Stimulated activated CD4-positive, alpha-beta T cell treated with anti-CD3 and anti-CD28 coated beads, Interleukin-1b, Interleukin-23, amount 100 ng/mL, for 1 hour (primary cell): Measurements from ENCODE around the gene PRKCB.
"Not testable (repeated sequence)": the region's sequence is repeated elsewhere in the genome, so short reads cannot be mapped to it uniquely, and the experiment has no call there.

Experiments
- DNase-seq, 2 donors: peaks; one replicate each; pipeline ENCODE4 v3.0.0-alpha.2; 2020; ENCODE audit warnings: low read depth in 2 of 2

The PRKCB gene

DNA sequence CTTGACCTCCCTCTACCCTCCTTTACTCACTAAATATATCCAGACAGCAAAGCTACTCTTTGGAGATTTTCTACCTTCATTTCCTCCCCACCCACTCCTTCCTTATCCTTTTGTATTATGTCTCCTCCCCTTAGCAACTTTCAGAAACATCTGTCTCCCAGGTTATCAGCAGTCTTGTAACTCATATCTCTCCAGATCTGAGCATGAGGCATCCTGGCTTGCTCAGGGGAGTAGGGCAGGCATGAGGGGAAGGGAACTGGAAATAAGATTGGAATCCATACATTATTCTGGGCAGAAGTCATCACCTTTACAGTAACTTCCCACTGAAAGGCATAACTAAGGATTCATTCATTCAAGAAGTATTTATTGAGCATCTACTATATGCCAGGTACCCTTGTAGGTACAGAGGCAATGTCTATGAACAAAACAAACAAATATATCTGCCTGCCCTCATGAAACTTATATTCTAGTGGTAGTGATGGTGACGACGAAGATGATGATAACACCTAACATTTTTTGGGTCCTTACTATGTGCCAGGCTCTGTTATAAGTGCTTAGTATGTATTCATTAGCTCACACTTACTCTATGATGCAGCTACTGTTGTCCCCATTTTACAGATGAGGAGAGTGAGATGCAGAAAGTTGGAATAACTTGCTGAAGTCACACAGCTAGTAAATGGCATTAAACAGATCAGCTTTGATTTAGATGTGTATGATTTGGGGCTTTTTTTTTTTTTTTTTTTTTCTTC, 296.4 kb downstream of the PRKCB start:
- DNase-seq: no peak

DNA sequence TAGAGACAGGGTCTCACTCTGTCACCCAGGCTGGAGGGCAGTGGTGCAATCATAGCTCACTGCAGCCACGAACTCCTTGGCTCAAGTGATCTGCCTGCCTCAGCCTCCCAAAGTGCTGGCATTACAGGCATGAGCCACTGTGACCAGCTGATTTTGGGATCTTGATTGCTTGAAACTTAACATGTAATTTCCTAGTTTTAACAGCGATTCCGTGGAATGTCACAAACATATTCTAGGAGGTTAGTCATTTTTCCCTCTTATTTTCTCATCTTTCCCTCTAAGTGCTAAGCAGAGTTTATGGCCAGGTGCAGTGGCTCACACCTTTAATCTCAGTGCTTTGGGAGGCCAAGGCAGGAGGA, 297.0 kb downstream of the PRKCB start:
- DNase-seq: no peak

DNA sequence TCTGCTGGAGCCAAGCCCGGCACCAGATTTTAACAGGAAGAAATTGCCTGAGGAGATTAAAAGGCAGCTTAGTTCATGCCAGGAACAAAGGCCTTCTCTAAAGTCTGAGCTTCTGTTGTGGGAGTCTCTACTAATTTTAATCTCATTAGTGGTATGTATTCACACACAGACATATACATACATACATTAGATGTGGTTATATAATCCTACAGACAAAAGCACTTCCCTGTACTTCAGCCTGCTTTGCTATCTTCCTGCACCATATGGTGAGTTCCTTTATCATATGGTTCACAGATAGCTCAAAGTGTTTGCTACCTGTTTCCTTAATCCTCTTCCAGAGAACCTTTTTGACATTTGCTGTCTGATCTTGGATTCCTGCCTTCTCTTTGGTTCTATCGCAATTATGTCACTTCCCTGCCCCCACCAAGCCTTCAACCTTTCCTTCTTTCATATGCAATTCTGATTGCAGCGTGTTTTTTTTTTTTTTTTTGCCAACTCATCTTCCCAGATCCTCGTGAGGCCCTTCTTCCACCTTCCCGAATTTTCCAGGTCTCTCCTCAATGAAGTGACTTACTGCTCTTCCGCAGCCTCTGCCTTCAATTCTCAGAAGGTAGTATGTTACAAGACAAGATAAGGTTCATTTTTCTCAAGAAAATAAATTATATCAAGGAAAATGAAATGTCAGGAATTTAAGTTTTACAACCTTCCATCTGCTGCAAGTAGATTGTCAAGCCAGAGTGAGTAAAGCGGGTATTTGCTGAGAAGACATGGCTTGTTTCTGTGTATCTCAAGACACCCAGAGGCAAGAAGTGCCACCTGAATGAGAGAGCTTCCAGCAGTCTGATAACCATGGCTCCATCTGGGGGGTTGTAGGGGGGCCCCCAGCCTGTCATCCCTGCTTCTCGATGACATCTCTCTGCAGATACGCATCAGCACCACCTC, 300.1 kb downstream of the PRKCB start:
- DNase-seq: no peak

DNA sequence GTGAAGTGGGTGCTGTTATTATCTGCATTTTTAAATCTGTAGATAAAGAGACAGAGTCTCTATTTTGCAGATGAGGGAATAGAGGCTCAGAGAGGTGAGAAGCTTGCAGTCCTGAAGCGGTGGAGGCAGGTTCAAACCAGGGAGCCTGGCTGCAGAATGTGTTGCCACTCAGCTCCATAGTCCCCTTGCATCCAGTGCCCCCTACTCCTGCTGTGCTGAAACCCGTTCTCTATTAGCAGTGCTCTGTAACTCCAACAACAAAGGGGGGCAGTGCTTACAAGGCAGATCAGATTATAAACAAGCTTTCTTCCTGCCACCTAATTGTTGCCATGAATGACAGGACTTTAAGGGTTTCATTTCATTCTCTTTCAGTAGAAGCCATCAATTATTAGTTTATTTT, 302.2 kb downstream of the PRKCB start:
- no peak for DNase-seq

DNA sequence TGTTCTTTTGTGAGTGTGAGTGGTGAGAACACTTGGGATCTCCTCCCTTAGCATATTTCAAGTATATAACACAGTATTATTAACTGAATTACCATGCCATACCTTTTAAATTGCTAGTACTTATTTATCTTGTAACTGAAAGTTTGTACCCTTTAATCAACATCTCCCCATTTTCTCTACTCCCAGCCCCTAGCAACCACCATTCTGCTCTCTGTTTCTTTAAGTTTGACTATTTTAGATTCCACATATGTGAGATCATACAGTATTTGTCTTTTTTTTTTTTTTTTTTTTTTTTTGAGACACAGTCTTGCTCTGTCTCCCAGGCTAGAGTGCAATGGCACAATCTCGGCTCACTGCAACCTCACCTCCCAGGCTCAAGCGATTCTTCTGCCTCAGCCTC, 302.8 kb downstream of the PRKCB start:
- DNase-seq: no peak

DNA sequence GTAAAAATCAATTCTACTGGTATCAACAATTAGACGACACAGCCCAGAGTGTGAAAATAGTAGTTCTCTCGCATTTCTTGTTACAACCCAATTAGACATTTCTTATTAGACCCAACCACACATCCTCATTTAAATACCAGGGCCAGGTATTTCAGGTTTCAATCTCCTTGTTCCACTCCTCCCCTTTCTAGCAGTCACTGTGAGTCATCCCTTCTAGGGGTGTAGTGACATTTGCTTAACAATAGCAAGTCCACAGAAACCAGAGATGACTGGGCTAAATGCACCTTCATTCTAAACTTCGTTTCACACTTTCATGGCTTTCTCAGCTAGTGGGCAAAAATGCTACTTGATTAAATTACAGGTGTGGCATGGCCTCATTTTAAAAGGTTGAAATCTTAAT, 303.5 kb downstream of the PRKCB start:
- no peak for DNase-seq

DNA sequence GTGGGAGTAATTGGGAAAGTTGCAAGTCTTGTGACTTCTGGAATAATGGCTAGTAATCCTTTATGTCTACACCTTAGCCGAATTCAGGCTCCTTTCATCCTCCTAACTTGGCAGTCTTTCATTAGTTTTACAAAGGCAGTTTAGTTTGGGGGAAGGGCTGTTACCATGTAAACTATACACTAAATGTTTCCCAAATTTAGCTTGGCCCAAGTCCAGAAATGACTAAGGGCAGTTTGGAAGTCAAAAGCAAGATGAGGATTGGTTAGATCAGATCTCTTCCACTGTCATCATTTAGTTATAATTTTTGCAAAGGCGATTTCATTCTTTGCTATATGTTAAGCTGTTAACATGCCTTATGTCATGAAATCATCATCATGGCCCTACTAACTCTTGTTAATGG, 304.9 kb downstream of the PRKCB start:
- DNase-seq: no peak

DNA sequence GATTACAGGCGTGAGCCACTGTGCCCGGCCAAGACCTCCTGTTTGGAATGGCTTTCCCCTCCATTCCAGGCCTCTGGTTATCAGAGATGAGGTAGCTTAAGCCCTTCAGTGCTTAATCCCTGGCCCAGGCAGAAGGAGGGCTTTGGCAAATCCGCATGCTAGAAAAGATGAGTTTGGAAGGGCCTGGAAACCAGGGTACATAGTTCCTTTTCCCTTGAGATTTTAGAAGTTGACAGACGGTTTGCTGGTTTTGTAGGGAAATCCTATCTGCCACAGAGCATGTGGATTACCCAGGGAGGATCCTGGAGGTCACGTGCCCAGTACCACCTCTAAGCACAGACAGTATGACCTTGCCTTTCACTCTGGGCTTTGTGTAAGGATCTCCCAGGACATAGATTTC, 305.7 kb downstream of the PRKCB start:
- no peak for DNase-seq

DNA sequence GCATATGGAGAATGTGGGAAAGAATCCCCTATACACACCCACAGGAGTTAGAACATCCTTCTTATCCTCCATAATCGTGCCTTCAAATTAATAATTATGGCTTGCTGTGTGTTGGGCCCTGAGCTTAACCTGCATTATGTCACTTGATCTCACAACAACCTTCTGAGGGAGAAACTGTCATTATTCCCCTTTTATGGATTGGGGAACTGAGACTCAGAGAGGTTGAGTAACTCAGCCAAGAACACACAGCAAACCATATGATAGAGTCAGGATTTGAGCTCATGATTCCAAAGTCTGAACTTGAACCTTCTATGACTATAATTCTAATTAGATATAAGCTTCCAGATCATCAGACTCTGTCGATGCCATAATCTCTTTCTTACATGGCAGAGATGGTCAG, 306.1 kb downstream of the PRKCB start:
- DNase-seq: no peak

DNA sequence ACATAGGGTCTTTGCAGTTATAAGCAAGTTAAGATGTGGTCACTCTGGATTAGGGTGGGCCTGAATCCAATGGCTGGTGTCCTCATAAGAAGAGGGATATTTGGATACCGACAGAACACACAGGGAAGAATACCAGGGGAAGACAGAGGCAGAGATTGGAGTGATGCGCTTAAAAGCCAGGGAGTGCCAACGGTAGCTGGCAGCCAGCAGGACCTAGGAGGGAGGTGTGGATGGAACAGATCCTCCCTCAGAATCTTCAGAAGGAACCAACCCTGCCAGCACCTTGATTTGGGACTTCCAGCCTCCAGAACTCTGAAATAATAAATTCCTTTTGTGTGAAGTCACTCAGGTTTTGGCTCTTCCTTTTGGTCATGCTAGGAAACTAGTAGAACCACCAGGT, 310.1 kb downstream of the PRKCB start:
- DNase-seq: no peak

DNA sequence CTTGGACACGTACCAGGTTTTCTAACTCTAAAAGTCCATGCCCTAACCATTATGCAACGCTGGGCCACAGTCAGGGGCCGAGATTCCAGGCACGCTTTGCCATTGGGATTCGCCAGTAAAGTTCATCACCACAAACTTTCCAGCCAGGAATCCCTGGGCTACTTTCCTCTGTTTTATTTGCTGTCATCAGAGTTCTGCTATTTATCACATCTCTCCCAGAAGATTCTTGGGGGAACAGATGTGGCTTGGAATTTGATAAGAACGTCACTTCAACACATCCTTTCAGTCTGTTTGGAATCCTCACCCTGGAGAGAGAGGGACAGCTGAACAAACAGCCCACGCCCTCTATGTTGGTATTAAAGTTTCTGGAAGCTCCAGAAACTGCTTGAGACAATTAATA, 310.7 kb downstream of the PRKCB start:
- DNase-seq: no peak

DNA sequence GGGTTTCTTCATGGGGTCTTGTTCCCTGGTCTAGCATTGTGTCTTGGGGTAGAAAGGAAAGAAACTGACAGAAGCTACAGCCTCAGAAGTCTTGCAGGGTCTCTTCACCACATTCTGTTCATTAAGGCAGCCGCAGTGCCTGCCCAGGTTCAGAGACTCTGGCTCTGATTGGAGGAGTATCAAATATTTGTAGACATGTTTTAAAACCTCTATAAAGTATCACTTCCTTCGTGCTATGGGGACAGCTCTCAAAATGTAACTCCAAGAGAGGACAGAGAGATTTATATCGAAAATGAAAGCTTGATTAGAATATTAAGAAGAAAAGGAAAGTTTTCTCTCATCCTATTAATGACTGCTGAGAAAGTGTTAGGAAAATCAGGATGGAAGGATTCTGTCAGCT, 313.3 kb downstream of the PRKCB start:
- DNase-seq: no peak

DNA sequence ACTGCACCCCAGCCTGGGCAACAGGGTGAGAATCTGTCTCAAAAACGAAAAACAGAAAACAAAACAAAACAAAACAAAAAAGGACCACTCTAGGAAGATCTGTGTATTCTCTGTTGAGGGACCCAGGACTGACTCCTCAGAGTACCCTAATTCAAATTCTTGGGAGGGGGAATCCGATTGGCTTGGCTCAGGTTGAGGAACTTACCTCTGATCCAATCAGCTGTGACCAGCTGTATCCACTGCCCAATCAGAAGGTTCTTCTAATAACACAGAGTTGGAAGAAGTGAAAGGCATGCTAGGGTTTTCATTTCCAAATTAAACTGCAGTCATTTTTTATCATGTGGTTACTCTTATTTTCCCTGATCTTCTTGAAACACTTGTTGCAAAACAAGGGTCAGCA, 314.5 kb downstream of the PRKCB start:
- no peak for DNase-seq

DNA sequence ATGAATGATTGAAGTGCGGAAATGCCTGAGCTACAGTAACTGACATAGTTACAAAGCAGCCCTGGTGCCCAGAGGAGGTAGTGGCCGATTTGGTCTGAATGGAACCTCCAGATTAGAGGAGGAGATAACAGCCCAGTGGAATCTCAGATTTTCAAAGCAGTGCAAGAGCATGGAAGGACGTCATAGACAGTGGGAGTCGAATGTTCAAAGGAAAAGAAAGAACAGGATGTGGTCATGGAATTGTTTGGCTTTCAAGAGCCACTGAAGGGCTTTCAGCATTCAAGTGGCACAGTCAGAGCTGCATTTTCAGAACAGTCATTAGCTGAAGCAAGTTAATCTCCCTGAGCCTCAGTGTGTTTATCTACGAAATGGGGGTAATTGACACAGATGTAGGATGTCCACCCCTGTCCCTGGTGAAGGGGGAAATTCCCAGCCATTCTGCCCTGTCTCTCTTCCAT, 315.7 kb downstream of the PRKCB start:
- DNase-seq: no peak

DNA sequence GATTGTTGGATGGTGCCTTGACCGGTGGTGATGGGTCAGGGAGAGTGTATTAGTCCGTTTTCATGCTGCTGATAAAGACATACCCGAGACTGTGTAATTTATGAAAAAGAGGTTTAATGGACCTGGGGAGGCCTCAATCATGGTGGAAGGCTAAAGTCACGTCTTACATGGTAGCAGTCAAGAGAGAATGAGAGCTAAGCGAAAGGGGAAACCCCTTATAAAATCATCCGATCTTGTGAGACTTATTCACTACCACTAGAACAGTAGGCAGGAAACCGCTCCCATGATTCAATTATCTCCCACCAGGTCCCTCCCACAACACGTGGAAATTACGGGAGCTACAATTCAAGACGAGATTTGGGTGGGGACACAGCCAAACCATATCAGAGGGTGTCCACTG, 316.3 kb downstream of the PRKCB start:
- not testable (repeated sequence) for DNase-seq

DNA sequence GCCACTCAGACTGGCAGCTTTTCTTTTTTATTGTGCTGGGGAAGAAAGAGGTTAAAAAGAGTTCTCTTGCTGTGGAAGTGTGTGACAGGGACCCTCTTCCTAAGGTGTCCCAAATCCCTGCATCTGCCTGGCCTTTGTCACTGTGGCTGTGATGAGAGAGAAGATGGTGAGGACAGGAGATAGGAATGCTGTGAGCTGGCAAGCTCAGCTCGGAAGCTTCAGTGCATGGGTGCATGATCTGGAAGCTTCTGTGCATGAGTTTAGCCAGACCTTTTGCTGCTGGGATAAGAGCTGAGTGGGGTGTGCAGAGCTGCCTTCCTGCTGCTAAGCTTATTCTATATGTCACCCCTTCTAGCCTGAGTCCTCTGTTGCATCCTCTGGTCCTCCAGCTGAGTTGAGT, 317.0 kb downstream of the PRKCB start:
- no peak for DNase-seq

DNA sequence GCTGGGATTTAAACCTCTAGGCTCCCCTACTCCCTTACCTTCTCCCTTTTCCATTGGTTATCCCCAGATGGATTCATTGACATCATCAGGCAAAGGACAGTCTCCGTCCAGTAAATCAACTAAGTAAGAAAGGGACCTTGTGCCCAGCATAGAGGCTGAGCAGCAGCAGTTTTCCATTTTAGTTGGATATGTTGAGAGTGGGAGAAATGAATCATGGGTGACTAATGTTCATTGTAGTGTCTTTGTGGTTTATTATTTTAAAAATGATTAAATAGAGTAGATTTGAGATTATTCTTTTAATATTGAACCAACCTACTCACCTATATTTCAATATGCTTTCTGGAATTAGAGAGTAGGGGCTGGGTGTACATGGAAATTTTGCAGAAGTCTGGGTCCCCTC, 321.0 kb downstream of the PRKCB start:
- no peak for DNase-seq

DNA sequence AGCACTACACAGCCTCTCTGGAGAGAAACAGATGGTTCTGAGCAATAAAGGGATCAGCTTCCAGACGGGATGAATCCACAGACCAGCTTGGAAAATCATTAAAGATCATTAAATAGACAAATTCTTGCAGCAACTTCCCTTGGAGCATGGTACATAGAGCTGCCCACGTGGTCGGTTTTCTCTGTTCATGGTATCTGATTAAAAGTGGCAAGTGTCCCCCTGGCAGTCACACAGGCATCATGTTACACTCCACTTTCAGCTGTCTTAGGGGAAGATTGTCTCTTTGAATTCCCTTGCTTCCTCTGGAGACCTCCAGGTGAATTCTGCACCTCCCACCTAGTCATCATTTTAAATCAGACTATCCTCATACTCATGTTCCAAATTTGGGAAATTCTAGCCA, 328.2 kb downstream of the PRKCB start:
- DNase-seq: no peak

DNA sequence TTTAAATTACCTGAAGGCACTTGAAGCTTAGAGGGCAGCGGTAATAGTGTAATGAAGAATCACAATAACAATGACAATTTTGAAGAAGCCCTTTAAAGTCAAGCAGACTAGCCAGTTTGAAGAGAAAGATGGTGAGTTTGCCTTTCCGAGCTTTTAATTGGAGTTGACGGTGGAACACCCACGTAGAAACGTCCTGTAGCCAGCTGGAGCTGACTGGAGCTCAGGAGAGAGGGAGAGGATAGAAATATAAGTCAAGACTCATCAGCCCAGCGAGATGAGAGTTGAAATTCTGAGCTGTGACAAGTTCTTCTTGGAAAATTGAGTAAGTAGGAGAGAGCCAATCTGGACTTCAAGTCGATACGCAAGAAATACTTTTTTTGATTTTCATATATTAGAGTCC, 328.6 kb downstream of the PRKCB start:
- DNase-seq: no peak

DNA sequence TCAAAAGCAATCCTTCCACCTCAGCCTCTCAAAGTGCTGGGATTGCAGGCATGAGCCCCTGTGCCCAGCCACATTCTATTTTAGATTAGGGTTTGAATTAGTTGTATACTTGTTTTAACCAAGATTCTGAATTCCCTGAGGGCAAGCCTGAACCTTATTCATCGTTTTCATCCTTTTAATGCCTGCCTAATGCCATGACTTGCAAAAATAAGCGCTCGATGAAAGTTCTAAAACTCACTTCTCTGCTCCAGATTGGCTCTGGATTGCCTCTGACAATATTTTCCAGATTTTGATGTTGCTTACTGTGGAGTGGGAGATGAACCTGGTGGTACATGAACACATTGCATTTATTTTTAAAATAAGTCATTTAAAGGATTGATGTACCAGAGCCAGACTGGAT, 329.5 kb downstream of the PRKCB start:
- no peak for DNase-seq

DNA sequence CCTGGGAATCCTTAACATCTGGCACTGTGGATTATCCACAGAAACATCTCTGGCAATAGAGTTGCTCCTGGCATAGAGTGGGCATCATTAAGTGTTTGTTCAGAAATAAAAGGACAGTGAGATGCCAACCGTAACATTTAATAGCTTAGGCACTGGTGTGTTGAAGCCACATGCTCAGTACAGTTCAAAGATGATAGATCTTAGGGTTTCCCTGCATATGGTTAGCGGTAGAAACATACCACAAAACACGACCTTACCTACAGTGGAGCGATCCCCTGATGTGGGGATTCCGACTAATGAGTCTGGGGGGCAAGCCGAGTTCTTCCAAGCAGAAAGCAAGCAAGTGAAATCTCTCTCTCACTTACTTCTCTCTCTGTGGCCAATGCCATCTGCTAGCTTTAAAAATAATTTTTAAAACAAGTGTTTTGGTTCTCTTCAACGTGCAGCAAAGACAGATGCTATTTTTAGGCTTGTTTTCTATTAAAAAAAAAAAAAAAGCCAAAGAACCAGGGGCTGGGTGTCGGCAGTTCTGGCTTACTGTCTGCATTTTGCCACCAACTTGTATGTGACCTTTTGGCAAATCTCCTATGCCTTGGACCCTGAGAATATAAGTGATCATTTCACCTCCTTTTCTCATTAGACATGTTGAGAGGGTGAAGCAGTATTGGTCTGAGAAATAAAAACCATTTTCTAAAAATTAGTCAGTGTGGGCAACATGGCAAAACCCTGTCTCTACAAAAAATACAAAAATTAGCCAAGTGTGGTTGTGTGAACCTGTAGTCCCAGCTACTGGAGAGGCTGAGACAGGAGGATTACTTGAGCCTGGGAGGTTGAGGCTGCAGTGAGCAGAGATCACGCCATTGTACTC, 331.1 kb downstream of the PRKCB start:
- no peak for DNase-seq

DNA sequence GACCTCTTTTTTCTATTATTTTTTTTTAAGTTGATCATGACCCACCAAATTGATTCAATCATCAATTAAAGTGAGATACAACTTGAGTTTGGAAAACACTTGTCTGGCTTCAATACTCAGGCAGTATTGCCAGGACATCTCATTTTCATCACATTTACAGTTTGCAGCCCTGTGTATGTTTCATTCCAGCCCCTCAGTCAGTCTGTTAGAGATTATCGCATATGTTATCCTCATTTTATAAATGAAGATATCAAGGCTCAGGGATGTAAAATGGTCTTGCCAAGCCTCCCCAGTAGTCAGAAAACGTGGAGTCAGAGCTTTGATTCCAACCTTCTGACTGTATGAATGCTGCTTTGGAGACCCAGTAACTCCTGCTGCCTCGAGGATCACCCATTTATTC, 333.1 kb downstream of the PRKCB start:
- DNase-seq: no peak
